Caco-2 (cell line): ENCODE results near the gene PPP2R2D. TPM values are rescaled to one million over a fixed set of nuclear protein-coding genes. Genes with fewer than 3 reads are reported as not detected.

Source experiments
- BruUV-seq: library from RNA; stranded (reverse); fragments of 400-500 nt; replicated peaks from 2 replicates; lab custom pipeline; 2021; lab: Mats Ljungman, UMichigan
- CTCF ChIA-PET: fragments of 300-600 bp; sonication (Branson Sonifier 250); formaldehyde crosslinking; loops from one replicate; lab custom pipeline; 2022; ENCODE audit warnings: antibody characterized with exemption; lab: Charles Lee
- POLR2A ChIA-PET: fragments of 300-600 bp; sonication (Branson Sonifier 250); formaldehyde crosslinking; loops from one replicate; lab custom pipeline; 2022; ENCODE audit warnings: antibody characterized with exemption; lab: Charles Lee
- DNase-seq, 2 experiments: peaks; one replicate each; pipeline versions ENCODE4 v3.0.0 to v3.0.0-alpha.2; 2020 to 2022
- H3K27me3 ChIP-seq: replicated peaks from 2 replicates; pipeline ENCODE4 v1.6.0; 2011; ENCODE audit warnings: low read length; ENCODE audit not compliant: control insufficient read depth, insufficient read depth
- H3K36me3 ChIP-seq: 2 replicates; pipeline ENCODE4 v1.5.1; 2011; ENCODE audit warnings: low read length; ENCODE audit not compliant: control insufficient read depth, insufficient read depth
- H3K4me1 ChIP-seq: fragments of 250-450 bp; sonication (Bioruptor Pico); 2 replicates; pipeline ENCODE4 v1.5.1; 2020; ENCODE audit warnings: mild to moderate bottlenecking
- H3K4me3 ChIP-seq: 2 replicates; pipeline ENCODE4 v1.5.1; 2011; ENCODE audit warnings: low read depth, mild to moderate bottlenecking, control low read depth, low read length
- H3K9me3 ChIP-seq: fragments of 250-450 bp; sonication (Bioruptor Pico); 2 replicates; pipeline ENCODE4 v1.5.1; 2020; ENCODE audit warnings: mild to moderate bottlenecking, moderate library complexity
- H3K27ac Mint-ChIP-seq: one replicate; pipeline ENCODE4 v1.8.0; 2022; ENCODE audit warnings: mixed read lengths; ENCODE audit not compliant: unreplicated experiment
- H3K27me3 Mint-ChIP-seq: one replicate; pipeline ENCODE4 v1.8.0; 2022; ENCODE audit warnings: mixed read lengths; ENCODE audit not compliant: insufficient read depth, unreplicated experiment
- H3K36me3 Mint-ChIP-seq: one replicate; pipeline ENCODE4 v1.8.0; 2022; ENCODE audit warnings: mild to moderate bottlenecking, mixed read lengths; ENCODE audit not compliant: insufficient read depth, unreplicated experiment
- H3K4me1 Mint-ChIP-seq: one replicate; pipeline ENCODE4 v1.8.0; 2022; ENCODE audit warnings: low read depth, mixed read lengths; ENCODE audit not compliant: unreplicated experiment
- H3K4me3 Mint-ChIP-seq: one replicate; pipeline ENCODE4 v1.8.0; 2022; ENCODE audit warnings: mild to moderate bottlenecking, moderate library complexity, mixed read lengths; ENCODE audit not compliant: unreplicated experiment
- H3K9me3 Mint-ChIP-seq: one replicate; pipeline ENCODE4 v1.8.0; 2022; ENCODE audit warnings: mixed read lengths; ENCODE audit not compliant: unreplicated experiment
- CTCF ChIP-seq, 2 experiments: fragments of 200-600 bp in 1 of 2; IDR thresholded peaks; 1 replicate in 1 of 2; 2 replicates in 1 of 2; pipeline versions ENCODE4 v1.5.1 to v1.8.0; 2011 to 2022; ENCODE audit warnings: antibody characterized with exemption in 1 of 2, control low read depth in 1 of 2, inconsistent platforms in 1 of 2, low read depth in 1 of 2, low read length in 1 of 2, mild to moderate bottlenecking in 1 of 2, moderate library complexity in 1 of 2; ENCODE audit not compliant: insufficient read depth in 1 of 2, severe bottlenecking in 1 of 2, unreplicated experiment in 1 of 2
- intact Hi-C: fragments of 100-400 bp; cut with micrococcal nuclease; formaldehyde crosslinking; loops from one replicate; pipeline ENCODE4 v1.10.0; 2022; ENCODE audit not compliant: unreplicated experiment
- total RNA-seq: library from RNA; stranded (reverse); gene quantifications from 2 replicates; pipeline ENCODE4 v1.2.3, GENCODE V29; 2022

PPP2R2D gene
- total RNA-seq, 1 experiment from 2014 or later, result 34.4 TPM

- TSS peak; percentile 60 for BruUV-seq
- no peak overlapping the region for H3K27ac Mint-ChIP-seq
Measured at GRCh38 chr10:131980761-131981428, 80.1 kb downstream of the PPP2R2D start.

GRCh38 chr10:131981429-131982184 lies 80.8 kb downstream of the PPP2R2D start, which contains the start of gene BNIP3:
Gene BNIP3, minus strand, starts transcription at chr10:131981923. Its CDS starts 117 bp downstream, at chr10:131981806.
- H3K4me1 ChIP-seq, result no peaks in the 10 kb centered on the region
- CTCF ChIA-PET, result interaction anchor here (1.7 kb wide), 1 partner anchor 41 kb away, joined by 16 read pairs; no protein-coding TSS in a partner anchor

More at GRCh38 chr10:131980761-131981428, 80.1 kb downstream of the PPP2R2D start:
- Mint-ChIP-seq H3K9me3 (no peaks in the 10 kb centered on the region), H3K27me3 (no peaks in the 10 kb centered on the region), H3K36me3 (peaks cover 19% of the 10 kb centered on the region), H3K4me1 (no peaks in the 10 kb centered on the region), H3K4me3 (peak overlapping the region; percentile 75)
- CTCF ChIA-PET, result interaction anchor here (1.7 kb wide), 1 partner anchor 42 kb away, joined by 16 read pairs; no protein-coding TSS in a partner anchor
- DNase-seq, result no peak
- H3K27me3 ChIP-seq, result no peaks in the 10 kb centered on the region
- H3K36me3 ChIP-seq, result no peaks in the 10 kb centered on the region
- intact Hi-C loops, result loop anchor here (1.0 to 10.0 kb wide), 2 partner anchors 42 to 164 kb away; no protein-coding TSS in a partner anchor
- H3K9me3 ChIP-seq, result no peaks in the 10 kb centered on the region
- peak overlapping the region; percentile 78 for H3K4me3 ChIP-seq
- H3K4me1 ChIP-seq, result no peaks in the 10 kb centered on the region
- TF ChIP-seq CTCF (IDR thresholded peaks at IDR 0.05; ENCODE audit: insufficient read depth in 1 of 2, low read depth in 1 of 2, low read length in 1 of 2, severe bottlenecking in 1 of 2, unreplicated experiment in 1 of 2), result no peak
- POLR2A ChIA-PET, result no interaction called here

More at GRCh38 chr10:131981429-131982184, 80.8 kb downstream of the PPP2R2D start, which contains the start of gene BNIP3:
- H3K36me3 ChIP-seq, result no peaks in the 10 kb centered on the region
- H3K27me3 ChIP-seq, result no peaks in the 10 kb centered on the region
- no peaks in the 10 kb centered on the region for H3K9me3 ChIP-seq
- intact Hi-C loops, result loop anchor here (1.0 to 10.0 kb wide), 2 partner anchors 42 to 163 kb away; no protein-coding TSS in a partner anchor
- H3K9me3 Mint-ChIP-seq, result no peaks in the 10 kb centered on the region
- peak; percentile 90 to 94 for DNase-seq
- H3K27ac Mint-ChIP-seq, result no peak within 1 kb of the TSS
- H3K27me3 Mint-ChIP-seq, result no peaks in the 10 kb centered on the region
- no peak for TF ChIP-seq CTCF (IDR thresholded peaks at IDR 0.05; ENCODE audit: insufficient read depth in 1 of 2, low read depth in 1 of 2, low read length in 1 of 2, severe bottlenecking in 1 of 2, unreplicated experiment in 1 of 2)
- no TSS peak for BruUV-seq
- H3K4me3 ChIP-seq, result peak within 1 kb of the TSS; percentile 78
- peak within 1 kb of the TSS; percentile 75 for H3K4me3 Mint-ChIP-seq
- H3K36me3 Mint-ChIP-seq, result peaks cover 18% of the 10 kb centered on the region
- H3K4me1 Mint-ChIP-seq, result no peaks in the 10 kb centered on the region
- POLR2A ChIA-PET, result no interaction called here
